Peyer's patch (tissue), 4 donors: ENCODE results near the gene HAPLN3. TPM values are rescaled to one million over a fixed set of nuclear protein-coding genes. Genes with fewer than 3 reads are reported as not detected.
"Not testable (repeated sequence)": the region's sequence is repeated elsewhere in the genome, so short reads cannot be mapped to it uniquely, and the experiment has no call there.

Source experiments
- DNase-seq, 3 donors: peaks; one replicate each; pipeline ENCODE4 v3.0.0-alpha.2; 2017 to 2019
- H3K27ac ChIP-seq, 4 donors: fragments of 200-600 bp; sonication (generic); one replicate each; pipeline ENCODE4 v1.5.1; 2016 to 2019
- H3K27me3 ChIP-seq, 2 donors: fragments of 200-600 bp; sonication (generic); one replicate each; pipeline ENCODE4 v1.5.1; 2019
- H3K36me3 ChIP-seq, 3 donors: fragments of 200-600 bp; sonication (generic); one replicate each; pipeline ENCODE4 v1.5.1; 2016 to 2019
- H3K4me1 ChIP-seq, 4 donors: fragments of 200-600 bp; sonication (generic); one replicate each; pipeline ENCODE4 v1.5.1; 2016 to 2019
- H3K4me3 ChIP-seq, 4 donors: fragments of 200-600 bp; sonication (generic); 1 replicate in 3 of 4; 2 replicates in 1 of 4; pipeline ENCODE4 v1.5.1; 2016 to 2019; ENCODE audit warnings: mild to moderate bottlenecking in 1 of 4
- H3K9me3 ChIP-seq, 4 donors: fragments of 200-600 bp; sonication (generic); one replicate each; pipeline ENCODE4 v1.5.1; 2016 to 2019; ENCODE audit warnings: mild to moderate bottlenecking in 1 of 4
- POLR2A ChIP-seq, 2 donors: fragments of 450-650 bp; IDR thresholded peaks; one replicate each; pipeline ENCODE4 v1.5.1; 2017; ENCODE audit warnings: antibody characterized with exemption in 2 of 2, mild to moderate bottlenecking in 2 of 2, moderate library complexity in 2 of 2
- total RNA-seq, 4 donors: library from RNA; depleted of rRNA; stranded (reverse); fragments of >200 nt; gene quantifications; one replicate each; pipeline ENCODE4 v1.1.0, GENCODE V29; 2016
- TF ChIP-seq, protein P1 (sequence below), 6 experiments: fragments of 450-650 bp in 4 of 6; fragments of 200-600 bp in 2 of 6; sonication (generic) in 1 of 6; IDR thresholded peaks; one replicate each; pipeline ENCODE4 v1.5.1; 2017 to 2019; ENCODE audit warnings: antibody characterized with exemption in 6 of 6, mild to moderate bottlenecking in 3 of 6, moderate library complexity in 1 of 6

Gene HAPLN3
- total RNA-seq, 4 donors from 2014 or later = 3.7 to 21.5 (median 5.6) TPM

- no peak overlapping the region for H3K27ac ChIP-seq
- H3K9me3 ChIP-seq = peaks cover 0 to 5% (median 0%) of the 10 kb centered on the region in 4 donors
- no peak overlapping the region for H3K4me3 ChIP-seq
- no peaks in the 10 kb centered on the region for H3K4me1 ChIP-seq
- H3K27me3 ChIP-seq = no peaks in the 10 kb centered on the region
- no peak for DNase-seq
- H3K36me3 ChIP-seq = no peaks in the 10 kb centered on the region
- TF ChIP-seq, protein P1, sequence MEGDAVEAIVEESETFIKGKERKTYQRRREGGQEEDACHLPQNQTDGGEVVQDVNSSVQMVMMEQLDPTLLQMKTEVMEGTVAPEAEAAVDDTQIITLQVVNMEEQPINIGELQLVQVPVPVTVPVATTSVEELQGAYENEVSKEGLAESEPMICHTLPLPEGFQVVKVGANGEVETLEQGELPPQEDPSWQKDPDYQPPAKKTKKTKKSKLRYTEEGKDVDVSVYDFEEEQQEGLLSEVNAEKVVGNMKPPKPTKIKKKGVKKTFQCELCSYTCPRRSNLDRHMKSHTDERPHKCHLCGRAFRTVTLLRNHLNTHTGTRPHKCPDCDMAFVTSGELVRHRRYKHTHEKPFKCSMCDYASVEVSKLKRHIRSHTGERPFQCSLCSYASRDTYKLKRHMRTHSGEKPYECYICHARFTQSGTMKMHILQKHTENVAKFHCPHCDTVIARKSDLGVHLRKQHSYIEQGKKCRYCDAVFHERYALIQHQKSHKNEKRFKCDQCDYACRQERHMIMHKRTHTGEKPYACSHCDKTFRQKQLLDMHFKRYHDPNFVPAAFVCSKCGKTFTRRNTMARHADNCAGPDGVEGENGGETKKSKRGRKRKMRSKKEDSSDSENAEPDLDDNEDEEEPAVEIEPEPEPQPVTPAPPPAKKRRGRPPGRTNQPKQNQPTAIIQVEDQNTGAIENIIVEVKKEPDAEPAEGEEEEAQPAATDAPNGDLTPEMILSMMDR (IDR thresholded peaks at IDR 0.05) = no peak
- TF ChIP-seq POLR2A (IDR thresholded peaks at IDR 0.05) = no peak
Observed at GRCh38 chr15:88932875-88933330, 37.6 kb upstream of the HAPLN3 start.

DNA sequence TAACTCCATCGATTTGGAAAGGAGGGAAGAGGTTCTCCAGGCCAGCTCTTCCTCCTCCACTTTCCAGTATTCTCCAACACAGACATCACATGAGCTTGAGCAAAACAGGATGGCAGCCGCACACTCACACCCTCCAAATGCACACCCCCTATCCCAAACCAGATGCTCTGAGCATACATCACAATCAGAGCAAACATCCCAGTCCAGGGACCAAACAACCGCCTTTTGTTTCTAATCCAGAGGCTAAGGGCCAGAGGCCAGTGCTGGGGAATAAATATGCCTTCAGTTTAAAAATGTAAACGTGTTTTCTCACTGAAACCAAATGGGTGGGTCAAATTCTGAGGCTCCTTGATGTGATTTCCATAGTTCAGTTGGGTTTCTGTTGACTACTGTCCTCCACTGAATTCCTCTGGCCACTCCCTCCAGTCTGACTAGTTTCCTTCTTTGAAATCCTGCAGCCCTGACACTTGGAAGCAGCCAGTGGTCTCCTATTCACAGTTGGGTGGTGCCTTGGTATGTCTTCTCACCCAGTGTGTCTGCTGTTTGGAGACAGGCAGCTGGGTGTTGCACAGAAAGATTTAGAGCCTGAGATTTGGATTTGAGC, 37.0 kb upstream of the HAPLN3 start:
- no peak for DNase-seq
- no peak overlapping the region for H3K4me3 ChIP-seq

DNA sequence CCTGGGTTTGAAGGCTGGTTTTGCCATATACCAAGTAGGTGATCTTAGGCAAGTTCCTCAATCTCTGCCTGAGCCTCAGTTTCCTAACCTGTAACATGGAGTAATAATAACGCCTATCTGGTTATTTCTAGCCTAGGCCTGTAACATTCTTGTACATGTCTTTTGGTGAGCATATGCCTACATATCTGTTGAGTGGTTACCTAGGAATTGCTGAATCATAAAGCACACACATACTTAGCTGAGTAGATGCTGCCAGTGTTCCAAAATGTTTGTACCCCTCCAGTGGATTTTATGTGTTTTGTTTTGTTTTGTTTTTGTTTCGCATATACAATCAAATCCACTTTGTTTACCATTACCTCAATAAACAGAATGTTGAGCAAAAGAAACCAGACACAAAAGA, 35.2 kb upstream of the HAPLN3 start:
- no peaks in the 10 kb centered on the region for H3K27me3 ChIP-seq
- H3K27ac ChIP-seq = no peak overlapping the region
- H3K4me1 ChIP-seq = no peaks in the 10 kb centered on the region
- no peak for DNase-seq
- H3K36me3 ChIP-seq = no peaks in the 10 kb centered on the region
- H3K4me3 ChIP-seq = no peak overlapping the region
- TF ChIP-seq, protein P1 (IDR thresholded peaks at IDR 0.05) = no peak
- no peak for TF ChIP-seq POLR2A (IDR thresholded peaks at IDR 0.05)
- H3K9me3 ChIP-seq = peaks cover 0 to 5% (median 0%) of the 10 kb centered on the region in 4 donors

More for the DNA sequence above, 37.0 kb upstream of the HAPLN3 start:
- H3K27me3 ChIP-seq = no peaks in the 10 kb centered on the region
- H3K9me3 ChIP-seq = peaks cover 0 to 5% (median 0%) of the 10 kb centered on the region in 4 donors
- no peaks in the 10 kb centered on the region for H3K36me3 ChIP-seq
- TF ChIP-seq, protein P1 (IDR thresholded peaks at IDR 0.05) = no peak
- no peak for TF ChIP-seq POLR2A (IDR thresholded peaks at IDR 0.05)
- no peaks in the 10 kb centered on the region for H3K4me1 ChIP-seq
- peak overlapping the region in 1 of 4 donors; percentile 5 for H3K27ac ChIP-seq

DNA sequence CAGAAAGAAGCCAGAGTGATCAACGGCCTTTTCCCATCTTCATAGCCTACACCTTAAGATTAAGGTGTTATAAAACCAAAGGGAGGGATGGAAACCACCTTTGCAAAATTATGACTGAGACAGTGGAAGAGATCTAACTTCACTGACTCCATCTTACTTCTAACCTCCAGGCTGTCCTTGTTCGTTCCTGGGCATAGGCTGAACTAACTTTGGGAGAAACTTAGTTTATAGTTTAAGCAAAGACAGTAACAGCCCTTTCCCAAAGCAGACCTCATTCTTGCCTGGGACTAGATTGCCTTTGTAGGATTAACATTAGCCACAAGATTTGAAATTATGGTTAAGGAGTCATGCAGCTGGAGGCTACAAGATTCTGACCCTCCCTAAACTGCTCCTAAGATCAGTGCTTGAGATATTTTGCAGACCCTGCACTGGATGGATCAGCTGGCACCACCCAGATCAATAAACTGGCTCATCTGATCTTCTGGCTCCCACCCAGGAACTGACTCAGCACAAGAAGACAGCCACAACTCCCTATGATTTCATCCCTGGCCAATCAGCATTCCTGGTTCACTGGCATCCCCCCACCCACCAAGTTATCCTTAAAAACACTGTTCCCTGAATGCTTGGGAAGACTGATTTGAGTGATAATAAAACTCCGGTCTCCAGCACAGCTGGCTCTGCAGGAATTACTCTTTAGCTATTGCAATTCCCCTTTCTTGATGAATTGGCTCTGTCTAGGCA, 34.2 kb upstream of the HAPLN3 start:
- H3K4me3 ChIP-seq, H3K36me3 ChIP-seq, H3K27me3 ChIP-seq, H3K9me3 ChIP-seq, H3K4me1 ChIP-seq, DNase-seq, H3K27ac ChIP-seq: not testable (repeated sequence)

GRCh38 chr15:88928192-88928591, 32.8 kb upstream of the HAPLN3 start:
- H3K4me1 ChIP-seq, H3K9me3 ChIP-seq, H3K27ac ChIP-seq, H3K4me3 ChIP-seq, H3K36me3 ChIP-seq, H3K27me3 ChIP-seq, DNase-seq: not testable (repeated sequence)

DNA sequence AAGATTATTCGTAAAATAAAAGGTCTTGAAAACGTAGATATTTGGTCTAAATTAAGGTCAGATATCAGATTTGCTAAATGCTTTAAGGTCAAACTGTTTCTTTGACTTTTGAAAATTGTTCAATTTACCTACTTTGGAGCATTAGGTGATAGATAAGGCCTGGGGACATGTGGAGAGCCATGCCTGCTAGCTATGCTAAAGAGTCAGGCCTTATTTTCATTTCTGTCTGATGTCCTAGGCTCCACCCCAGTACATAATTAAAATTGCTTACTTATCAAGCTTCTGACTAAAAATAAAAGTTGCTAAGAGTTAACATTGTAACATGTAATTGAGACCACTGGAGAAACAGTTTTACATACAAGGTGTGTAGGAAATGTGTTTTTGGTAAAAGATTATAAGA, 30.3 kb upstream of the HAPLN3 start:
- H3K4me1 ChIP-seq, H3K27ac ChIP-seq, H3K4me3 ChIP-seq, H3K27me3 ChIP-seq, DNase-seq, H3K36me3 ChIP-seq, H3K9me3 ChIP-seq: not testable (repeated sequence)

DNA sequence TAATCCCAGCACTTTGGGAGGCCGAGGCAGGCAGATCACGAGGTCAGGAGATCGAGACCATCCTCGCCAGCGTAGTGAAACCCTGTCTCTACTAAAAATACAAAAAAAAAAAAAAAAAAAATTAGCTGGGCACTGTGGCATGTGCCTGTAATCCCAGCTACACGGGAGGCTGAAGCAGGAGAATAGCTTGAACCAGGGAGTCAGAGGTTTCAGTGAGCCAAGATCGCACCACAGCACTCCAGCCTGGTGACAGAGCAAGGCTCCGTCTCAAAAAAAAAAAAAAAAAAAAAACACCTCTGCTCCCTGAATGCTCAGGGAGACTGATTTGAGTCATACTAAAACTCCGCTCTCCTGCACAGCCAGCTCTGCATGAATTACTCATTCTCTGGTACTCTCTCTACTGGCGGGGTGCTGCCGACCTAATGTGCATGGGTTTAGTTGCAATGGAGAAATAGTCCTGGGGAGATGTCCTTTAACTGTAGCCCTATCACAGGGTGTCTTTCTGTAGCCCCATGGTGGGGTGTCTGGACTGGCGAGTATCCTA, 25.6 kb upstream of the HAPLN3 start:
- not testable (repeated sequence) for DNase-seq, H3K4me3 ChIP-seq, H3K9me3 ChIP-seq, H3K36me3 ChIP-seq, H3K27me3 ChIP-seq, H3K27ac ChIP-seq, H3K4me1 ChIP-seq
